NCI-H510A treated with DMSO at 0.1 percent for 48 hours (cell line): ENCODE results near the gene SCN3B.

Experiments used
- DNase-seq: peaks from one replicate; lab custom pipeline; 2025; lab: John Stamatoyannopoulos, UW

The SCN3B gene

DNA sequence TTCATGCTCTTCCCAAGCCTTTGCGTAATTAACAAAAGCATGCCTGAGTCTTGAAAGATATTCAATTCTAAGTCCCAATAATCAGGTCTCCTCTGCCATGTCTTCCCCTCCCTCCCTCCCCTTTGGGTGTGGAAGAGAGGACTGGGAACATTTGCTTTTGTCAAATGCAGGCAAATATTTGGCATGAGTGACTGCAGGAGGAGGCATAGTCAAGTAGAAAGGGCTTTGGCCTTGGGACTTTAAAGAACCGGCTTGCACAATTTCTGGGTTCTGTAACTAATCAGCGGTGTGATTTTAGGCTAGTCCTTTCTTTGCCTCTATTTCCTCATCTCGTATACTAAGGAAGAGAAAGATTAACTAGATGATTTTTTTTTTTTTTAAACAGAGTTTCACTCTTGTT, 59.5 kb downstream of the SCN3B start:
- no peak for DNase-seq

DNA sequence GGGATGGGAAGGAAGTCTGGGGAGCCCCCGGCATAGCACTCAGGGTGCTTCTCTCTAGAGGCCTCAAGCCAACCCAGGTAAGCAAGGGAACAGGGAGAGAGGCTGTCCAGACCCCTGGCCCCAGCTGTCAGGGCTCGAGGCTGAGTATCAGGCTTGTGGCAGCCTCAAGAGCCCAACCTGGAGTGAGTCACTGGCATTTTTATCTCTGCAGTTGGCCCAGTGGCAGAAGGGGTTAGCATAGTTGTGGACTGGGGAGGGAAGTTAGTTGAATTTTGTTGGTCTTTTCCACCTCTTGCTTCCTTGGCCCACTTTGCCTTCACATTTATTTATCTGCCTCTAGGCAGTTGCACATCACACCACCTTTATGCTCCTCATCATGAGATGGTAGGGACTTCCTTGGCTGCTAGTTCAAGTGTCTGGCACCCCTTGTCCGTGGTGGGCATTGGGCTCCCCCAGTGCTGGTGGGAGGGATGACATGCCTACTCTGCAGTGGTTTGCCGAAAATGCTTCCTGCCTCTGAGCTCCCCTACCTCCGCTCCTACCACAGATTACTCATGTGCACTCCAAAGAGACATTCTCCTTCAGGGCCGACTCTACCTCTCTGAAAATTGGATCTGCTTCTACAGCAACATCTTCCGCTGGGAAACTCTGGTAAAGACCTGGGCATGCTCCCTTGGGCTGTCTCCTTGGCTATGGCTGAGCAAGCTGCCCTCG, 60.1 kb downstream of the SCN3B start:
- no peak for DNase-seq

DNA sequence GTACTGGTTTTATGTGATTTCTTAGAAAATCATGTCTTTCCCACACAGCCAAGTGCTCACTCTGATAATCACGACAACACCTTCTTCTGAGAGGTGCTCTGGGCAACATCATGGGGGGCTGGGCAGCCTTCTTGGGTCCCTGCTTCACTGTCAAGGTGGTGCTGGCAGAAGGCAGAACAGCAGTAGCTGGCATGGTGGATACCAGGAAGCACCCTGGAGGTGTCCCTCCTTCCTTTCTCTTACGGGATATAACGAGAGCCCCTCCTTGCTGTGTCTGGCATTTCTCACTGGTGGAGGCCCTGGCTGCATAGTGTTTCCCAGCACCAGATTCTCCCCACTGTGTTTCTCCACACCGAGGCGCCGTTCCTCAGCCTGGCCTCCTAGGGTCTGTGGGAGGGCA, 60.9 kb downstream of the SCN3B start:
- DNase-seq: no peak

DNA sequence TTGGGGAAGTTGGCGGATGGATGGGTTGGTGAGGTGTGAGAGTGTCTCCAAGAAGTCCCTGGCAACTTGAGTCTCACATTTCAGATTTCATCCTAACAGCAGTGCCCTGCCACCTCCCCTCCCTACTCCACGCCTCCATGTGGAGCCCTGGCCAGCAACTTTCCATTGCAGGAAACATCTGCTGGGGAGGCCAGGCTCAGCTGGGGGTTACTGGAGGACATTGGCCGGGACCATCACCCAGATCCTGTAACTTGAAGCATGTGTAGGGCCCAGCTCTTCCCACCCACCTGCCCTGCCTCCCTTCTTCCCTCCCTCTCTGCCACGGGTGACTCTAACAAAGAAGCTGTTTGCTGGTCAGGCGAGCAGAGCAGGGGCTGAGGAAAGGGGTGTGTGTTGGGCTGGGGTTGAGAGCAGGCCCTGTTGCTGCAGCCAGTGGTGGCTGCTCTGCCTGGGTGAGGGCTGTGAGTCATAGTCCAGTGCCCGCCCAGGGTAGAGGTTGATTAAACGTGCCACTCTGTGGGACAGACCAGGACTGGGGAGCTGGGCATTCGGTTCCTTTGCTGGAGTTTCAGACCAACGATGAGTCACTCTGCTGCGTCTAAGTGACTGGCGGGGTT, 64.0 kb downstream of the SCN3B start:
- no peak for DNase-seq

DNA sequence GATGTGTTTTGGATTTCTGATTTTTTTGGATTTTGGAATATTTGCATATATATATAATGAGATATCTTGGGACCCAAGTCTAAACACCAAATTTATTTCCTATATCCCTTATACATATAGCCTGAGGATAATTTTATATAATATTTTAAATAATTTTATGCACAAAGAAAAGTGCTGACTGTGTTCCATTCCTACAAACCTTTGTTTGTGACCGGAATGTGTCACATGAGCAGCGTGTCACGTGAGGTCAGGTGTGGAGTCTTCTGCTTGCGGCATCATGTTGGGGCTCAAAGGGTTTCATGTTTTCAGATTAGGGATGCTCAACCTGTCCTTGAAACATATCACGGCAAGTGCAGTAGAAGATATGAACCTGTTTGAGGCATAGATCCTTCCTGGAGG, 65.6 kb downstream of the SCN3B start:
- no peak for DNase-seq

DNA sequence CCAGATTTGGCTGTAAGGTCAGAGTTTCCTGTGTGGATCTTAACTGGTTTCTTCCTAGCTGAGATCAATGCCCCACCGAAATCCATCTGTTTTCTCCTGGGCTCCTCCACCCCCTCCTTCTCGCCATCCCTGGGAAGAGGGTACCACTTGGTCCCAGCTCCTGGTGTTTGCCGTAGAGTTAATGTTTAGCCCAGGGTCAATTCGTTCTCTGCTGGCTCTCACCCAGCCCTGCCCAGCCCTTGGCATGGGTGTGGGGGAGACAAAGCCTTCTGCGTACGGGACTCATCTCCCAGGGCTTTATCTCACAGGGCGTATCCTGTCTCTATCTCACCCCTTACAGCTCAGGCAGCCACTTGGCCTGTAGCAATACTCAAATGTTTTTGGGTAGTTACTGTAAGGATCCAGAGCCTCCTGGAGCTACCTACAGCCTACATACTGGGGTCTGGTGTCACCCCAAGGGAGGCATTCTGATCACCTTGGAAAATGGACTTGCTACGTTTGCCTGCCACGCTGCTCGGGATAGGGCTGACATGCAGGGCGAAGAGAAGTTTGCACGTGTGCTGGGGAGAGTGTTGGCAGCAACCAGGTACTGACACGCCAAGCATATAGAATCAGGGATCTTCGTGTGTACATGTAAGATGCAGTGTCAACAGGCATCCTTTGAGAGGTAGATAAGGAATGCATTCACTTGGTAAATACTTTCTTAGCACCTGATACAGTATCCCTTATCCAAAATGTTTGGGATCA, 66.1 kb downstream of the SCN3B start:
- no peak for DNase-seq

DNA sequence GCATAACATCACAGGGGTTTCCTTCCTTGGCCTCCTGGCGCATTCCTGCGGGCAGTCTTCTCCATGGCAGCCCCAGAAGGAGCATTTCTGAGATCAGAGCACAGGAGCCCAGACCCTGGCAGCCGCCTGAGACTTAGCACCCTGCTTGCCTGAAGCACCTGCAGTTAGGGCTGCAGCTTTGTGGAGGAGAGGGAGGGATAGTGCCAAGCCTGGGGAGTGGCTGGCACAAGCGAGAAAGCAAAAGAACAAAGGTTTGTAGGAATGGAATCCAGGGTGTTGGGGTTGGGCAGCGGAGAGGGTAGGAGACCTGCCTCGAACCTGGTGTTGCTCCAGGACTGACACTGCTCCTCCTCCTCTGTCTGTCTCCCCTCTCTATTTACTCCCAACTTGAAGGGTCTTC, 66.9 kb downstream of the SCN3B start:
- no peak for DNase-seq

DNA sequence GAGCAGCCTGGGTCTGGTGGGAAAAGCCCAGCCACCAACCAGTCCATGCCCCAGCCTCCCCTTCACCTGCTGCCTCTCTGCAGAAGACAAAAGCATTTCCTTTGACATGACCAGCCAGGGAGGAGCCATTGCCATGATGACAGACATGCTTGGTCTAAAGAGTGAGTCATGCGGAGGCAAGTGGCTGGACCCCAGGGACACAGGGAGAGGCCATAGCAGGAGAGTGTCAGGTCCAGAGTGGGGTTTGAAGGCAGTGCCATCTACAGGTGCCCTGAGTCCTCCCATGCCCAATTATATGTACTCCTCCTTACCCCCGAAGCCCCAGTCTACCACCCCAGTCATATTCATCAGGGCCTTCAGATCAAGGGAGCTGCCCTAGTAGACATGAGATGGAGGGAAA, 67.4 kb downstream of the SCN3B start:
- no peak for DNase-seq

DNA sequence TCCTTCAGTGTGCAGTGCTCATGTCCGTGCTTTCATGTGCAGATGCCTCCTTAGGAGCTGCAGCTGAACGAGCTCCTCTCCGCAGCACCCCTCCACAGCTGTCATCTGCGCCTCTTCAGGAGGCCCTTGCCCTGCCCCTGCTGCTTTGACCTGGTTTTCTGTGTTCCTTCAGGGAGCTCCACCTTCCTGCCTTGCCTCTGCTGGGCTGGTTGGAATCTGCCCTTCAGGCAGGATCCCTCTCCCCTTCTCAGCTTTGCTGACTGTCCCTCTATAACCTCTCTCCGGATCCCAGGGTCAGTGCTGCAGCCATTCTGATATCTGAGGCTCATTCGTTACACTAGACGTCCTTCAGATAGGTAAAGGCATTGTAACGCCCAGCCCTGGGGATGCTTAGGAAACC, 67.9 kb downstream of the SCN3B start:
- no peak for DNase-seq

DNA sequence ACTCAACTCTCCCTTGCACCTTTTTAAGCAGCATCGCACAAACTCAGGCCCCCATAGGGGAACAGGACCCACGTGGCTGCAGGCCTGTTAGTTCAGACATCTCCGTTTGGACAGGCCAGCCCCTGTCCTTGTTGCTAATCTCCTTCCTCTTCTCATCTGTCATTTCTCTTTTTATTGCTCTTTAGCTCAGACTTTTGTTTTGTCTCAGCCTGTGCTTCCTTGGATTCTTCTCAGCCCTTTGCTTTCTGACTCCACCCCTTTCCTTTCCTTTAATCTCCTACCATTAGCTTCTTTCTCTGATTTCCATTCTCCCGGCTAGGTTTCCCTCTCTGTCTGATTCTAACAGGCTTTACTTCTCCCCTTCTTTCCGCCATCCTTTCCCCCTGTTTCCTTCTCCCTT, 68.7 kb downstream of the SCN3B start:
- DNase-seq: no peak

DNA sequence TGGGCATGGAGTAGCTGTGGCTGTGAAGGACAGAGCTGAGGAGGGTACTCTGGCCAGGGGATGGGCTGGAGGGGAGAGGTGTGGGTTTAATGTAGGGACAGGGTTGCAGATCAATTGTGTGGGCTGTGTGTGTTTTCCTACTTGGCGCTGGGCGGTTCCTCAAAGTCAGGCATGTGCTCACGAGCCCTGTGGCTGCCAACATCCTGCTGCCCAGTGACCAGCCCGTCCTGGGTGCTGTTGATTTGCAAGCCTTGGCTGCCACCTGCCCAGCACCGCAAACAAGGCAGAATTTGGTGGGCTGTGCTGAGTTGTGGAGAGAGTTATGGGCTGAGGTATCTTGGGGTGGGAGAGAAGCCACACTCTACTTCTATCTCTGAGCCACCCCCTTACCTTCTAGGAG, 69.2 kb downstream of the SCN3B start:
- no peak for DNase-seq

DNA sequence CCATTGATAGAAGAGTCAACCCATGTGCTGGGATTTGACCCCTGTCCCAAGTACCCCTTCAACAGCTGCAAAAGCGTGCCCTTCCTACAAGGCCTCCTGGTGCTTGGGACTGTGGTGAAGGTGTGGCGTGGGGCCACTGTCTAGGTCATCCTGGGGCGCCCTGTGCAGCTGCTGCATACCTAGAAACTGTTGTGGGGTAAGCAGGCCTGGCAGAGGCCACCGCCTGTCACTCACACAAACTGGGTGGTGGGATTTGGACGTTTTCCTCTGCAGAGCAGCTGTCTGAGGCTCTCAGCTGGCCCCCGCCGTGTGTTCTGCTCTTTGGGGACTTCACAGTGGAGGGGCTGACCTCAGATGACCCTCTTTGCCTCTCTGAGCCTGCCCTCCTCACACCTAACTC, 69.7 kb downstream of the SCN3B start:
- no peak for DNase-seq

DNA sequence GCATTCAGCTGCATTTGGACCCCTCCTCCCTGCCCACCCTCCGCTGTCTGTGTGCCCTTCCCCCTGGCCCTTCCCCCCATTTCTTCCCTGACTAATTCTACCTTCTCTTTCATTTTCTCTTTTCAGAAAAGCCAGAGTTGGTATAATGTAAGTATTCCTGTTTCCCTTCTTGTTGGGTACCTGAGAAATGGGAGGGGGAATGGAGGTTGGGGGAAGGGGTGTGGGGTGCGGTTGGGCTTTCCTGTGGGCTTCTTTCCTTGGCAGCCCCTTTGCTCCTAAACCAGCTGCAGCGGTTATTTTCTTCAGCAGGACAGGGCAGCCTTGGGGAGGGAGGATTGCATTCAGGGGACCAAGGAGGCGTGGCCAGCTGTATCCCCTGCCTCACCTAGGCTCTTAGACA, 70.2 kb downstream of the SCN3B start:
- no peak for DNase-seq

DNA sequence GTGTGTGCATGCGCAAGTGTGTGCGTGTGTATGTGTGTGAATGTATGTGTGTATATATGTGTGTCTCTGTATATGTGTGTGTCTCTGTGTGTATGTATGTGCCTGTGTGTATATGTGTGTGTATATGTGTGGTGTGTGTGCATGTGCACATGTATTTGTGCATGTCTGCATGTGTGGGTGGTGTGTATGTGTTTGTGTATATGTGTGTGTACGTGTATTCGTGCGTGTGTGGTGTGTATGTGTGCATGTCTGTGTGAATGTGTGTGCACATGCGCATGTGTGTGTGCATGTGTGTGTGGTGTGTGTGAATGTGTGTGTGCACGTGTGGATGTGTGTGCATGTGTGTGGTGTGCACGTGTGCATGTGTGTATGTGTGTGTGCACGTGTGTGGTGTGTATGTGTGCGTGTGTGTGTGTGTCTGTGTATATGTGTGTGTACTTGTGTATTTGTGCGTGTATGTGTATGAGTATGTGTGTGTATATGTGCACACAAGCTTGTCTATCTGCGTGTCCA, 71.4 kb downstream of the SCN3B start:
- no peak for DNase-seq

DNA sequence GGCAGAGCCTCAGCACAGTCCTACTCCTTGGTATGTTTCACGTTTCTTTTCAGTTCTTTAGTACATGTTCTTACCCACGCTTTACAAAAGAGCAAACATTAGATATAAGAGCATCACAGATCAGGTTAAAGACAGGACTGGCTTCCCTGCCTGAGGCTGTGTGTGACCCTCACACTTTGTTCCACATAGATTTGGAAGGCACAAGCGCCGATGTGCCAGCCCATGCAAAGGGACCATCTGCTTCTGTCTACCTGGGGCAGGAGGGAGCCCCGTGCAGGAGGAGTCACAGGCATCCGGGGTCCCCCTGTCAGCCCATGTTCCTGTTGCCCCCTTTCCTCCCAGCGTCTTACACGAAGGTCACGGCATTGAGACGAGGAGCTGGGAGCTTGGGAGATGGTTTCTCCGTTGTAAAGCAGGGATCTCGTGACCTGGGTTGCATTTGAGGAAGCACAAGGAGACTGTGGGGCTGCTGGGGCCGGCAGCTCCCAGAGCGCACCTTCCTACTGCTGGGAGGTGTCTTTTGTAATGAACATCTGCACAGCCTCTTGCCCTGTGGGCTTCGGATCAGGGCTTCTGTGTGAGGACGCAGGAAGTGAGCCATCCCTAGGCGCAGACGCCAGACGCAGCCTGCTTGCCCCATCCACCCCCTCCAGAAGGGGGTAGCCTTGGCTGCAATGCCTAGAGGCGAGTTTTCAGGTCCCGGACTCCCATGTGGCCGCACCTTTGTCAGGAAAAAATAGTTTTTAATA, 72.6 kb downstream of the SCN3B start:
- no peak for DNase-seq

DNA sequence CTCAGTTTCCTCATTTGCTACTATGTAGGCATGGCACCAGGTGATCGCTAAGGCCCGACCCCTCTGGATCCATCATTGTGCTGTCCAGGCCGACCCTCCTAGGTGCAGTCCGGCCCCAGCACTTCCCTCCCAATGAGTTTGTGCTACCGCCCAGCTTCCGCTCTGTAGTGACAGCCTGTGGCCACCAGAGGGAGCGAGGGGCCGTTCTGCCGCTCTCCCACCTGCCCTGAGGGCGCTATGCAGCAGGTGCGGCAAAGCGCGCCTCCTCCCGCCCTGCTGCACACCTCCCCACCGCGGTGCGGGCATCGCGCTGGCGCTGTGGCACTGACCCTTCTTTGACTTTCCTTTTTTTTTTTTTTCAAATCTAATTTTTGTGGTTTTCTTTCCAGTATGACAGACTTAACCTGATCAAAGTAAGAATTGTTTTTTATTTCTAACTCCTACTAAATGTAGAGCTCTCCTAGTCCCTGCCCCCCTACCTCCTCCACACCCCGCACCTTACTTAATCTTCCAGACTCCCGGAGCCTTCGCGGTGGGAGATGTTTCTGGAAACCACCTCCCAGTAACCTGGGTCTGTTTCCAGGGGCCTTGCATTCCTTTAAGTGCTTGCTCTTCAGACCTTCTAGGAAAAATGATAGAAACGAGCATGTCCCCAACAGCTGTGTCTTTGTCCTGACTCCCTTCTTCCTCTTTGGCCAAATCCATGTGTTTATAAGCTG, 73.7 kb downstream of the SCN3B start:
- no peak for DNase-seq

DNA sequence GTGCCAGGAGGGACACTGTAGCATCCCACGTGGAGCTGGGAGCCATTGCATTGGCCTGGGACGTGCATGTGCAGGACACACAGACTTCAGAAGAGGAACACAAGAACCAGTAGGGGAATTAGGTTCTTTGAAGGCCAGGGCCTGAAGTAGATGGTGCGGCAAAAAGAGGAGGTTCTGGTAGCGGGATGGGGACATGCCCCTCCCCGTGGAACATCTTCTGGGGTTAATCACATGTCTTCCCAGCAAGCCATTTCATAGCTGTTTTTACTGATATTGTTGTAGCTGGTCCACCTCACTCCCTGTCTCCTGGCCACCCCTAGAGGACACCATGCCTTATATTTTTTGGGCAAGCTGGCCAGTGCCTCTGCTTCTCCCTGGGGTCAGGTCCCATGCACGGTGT, 74.3 kb downstream of the SCN3B start:
- no peak for DNase-seq

DNA sequence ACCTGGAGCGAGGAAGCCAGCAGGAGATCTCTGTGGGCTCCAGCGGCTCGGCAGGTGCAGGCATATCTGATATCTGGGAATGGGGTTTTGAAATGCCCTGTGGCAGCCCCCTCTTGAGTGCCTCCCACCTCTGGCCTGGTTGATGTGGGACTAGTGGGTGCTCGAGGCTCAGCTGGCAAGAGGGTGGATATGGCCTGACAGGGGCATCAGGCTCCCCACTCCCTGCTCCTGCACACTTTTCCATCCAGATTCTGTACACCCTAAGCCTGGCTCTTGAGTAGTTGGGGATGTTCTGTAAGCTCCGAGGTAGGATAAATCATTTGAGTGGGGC, 75.0 kb downstream of the SCN3B start:
- no peak for DNase-seq
